Dendritic cell treated with granulocyte-macrophage colony-stimulating factor and Interleukin-4, amounts not matched to agents 40 ng/mL and 50 ng/mL, for 4 days (primary cell): Measurements from ENCODE around the gene LINC01488.

Source experiments
- H3K27ac Mint-ChIP-seq: one replicate; pipeline ENCODE4 v1.8.0; 2022; ENCODE audit warnings: mild to moderate bottlenecking, mixed read lengths
- H3K27me3 Mint-ChIP-seq: one replicate; pipeline ENCODE4 v1.8.0; 2022; ENCODE audit warnings: mild to moderate bottlenecking, mixed read lengths
- H3K36me3 Mint-ChIP-seq: one replicate; pipeline ENCODE4 v1.8.0; 2022; ENCODE audit warnings: low read depth, mixed read lengths
- H3K4me1 Mint-ChIP-seq: one replicate; pipeline ENCODE4 v1.8.0; 2022; ENCODE audit warnings: low read depth, mixed read lengths
- H3K4me3 Mint-ChIP-seq: one replicate; pipeline ENCODE4 v1.8.0; 2022; ENCODE audit warnings: mild to moderate bottlenecking, moderate library complexity, mixed read lengths
- H3K9me3 Mint-ChIP-seq: one replicate; pipeline ENCODE4 v1.8.0; 2022; ENCODE audit warnings: mixed read lengths
- intact Hi-C: fragments of 100-400 bp; cut with micrococcal nuclease; formaldehyde crosslinking; loops from one replicate; pipeline ENCODE4 v1.15.0; 2022

Gene LINC01488

GRCh38 chr11:69442012-69442806 lies 39.3 kb upstream of the LINC01488 start:
- intact Hi-C loops = loop anchor here (10.0 kb wide), 2 partner anchors 93 to 193 kb away; no protein-coding TSS in a partner anchor
- H3K27me3 Mint-ChIP-seq = peaks cover 66% of the 10 kb centered on the region
- H3K36me3 Mint-ChIP-seq = no peaks in the 10 kb centered on the region
- peak overlapping the region; percentile 87 for H3K27ac Mint-ChIP-seq
- H3K9me3 Mint-ChIP-seq = no peaks in the 10 kb centered on the region
- H3K4me1 Mint-ChIP-seq = peaks cover 53% of the 10 kb centered on the region
- H3K4me3 Mint-ChIP-seq = no peak overlapping the region

- intact Hi-C loops = loop anchor here (10.0 kb wide), 2 partner anchors 92 to 192 kb away; no protein-coding TSS in a partner anchor
- Mint-ChIP-seq H3K27me3 (peaks cover 68% of the 10 kb centered on the region), H3K4me3 (no peak overlapping the region)
These were observed 38.7 kb upstream of the LINC01488 start for GRCh38 chr11:69442807-69443137.

GRCh38 chr11:69443138-69443967 lies 38.1 kb upstream of the LINC01488 start:
- Mint-ChIP-seq H3K9me3 (no peaks in the 10 kb centered on the region), H3K4me1 (peaks cover 63% of the 10 kb centered on the region), H3K27me3 (peaks cover 68% of the 10 kb centered on the region), H3K27ac (peak overlapping the region; percentile 87), H3K36me3 (no peaks in the 10 kb centered on the region), H3K4me3 (peak overlapping the region; percentile 57)
- intact Hi-C loops = loop anchor here (10.0 kb wide), 2 partner anchors 91 to 191 kb away; no protein-coding TSS in a partner anchor

More at GRCh38 chr11:69442807-69443137, 38.7 kb upstream of the LINC01488 start:
- H3K4me1 Mint-ChIP-seq = peaks cover 57% of the 10 kb centered on the region
- H3K9me3 Mint-ChIP-seq = no peaks in the 10 kb centered on the region
- H3K36me3 Mint-ChIP-seq = no peaks in the 10 kb centered on the region
- peak overlapping the region; percentile 87 for H3K27ac Mint-ChIP-seq

GRCh38 chr11:69443968-69444364 lies 37.5 kb upstream of the LINC01488 start:
- peak overlapping the region; percentile 57 for H3K4me3 Mint-ChIP-seq
- H3K4me1 Mint-ChIP-seq = peaks cover 67% of the 10 kb centered on the region
- H3K9me3 Mint-ChIP-seq = no peaks in the 10 kb centered on the region
- H3K27me3 Mint-ChIP-seq = peaks cover 68% of the 10 kb centered on the region
- intact Hi-C loops = loop anchor here (2.0 to 10.0 kb wide), 3 partner anchors 91 to 191 kb away; no protein-coding TSS in a partner anchor
- H3K27ac Mint-ChIP-seq = peak overlapping the region; percentile 87
- H3K36me3 Mint-ChIP-seq = no peaks in the 10 kb centered on the region

GRCh38 chr11:69444381-69445130 lies 36.9 kb upstream of the LINC01488 start:
- Mint-ChIP-seq H3K4me1 (peaks cover 71% of the 10 kb centered on the region), H3K9me3 (no peaks in the 10 kb centered on the region), H3K4me3 (peak overlapping the region; percentile 57), H3K36me3 (no peaks in the 10 kb centered on the region), H3K27ac (peak overlapping the region; percentile 87), H3K27me3 (peaks cover 68% of the 10 kb centered on the region)
- intact Hi-C loops = loop anchor here (2.0 to 10.0 kb wide), 3 partner anchors 90 to 190 kb away; no protein-coding TSS in a partner anchor

GRCh38 chr11:69445131-69445470 lies 36.4 kb upstream of the LINC01488 start:
- Mint-ChIP-seq H3K27ac (peak overlapping the region; percentile 87), H3K36me3 (no peaks in the 10 kb centered on the region), H3K4me1 (peaks cover 76% of the 10 kb centered on the region), H3K9me3 (no peaks in the 10 kb centered on the region), H3K27me3 (peaks cover 67% of the 10 kb centered on the region), H3K4me3 (peak overlapping the region; percentile 36)
- intact Hi-C loops = loop anchor here (2.0 to 10.0 kb wide), 3 partner anchors 90 to 190 kb away; no protein-coding TSS in a partner anchor

GRCh38 chr11:69446108-69446507 lies 35.4 kb upstream of the LINC01488 start:
- no peaks in the 10 kb centered on the region for H3K9me3 Mint-ChIP-seq

GRCh38 chr11:69447786-69448185 lies 33.7 kb upstream of the LINC01488 start:
- intact Hi-C loops = loop anchor here (10.0 kb wide), 2 partner anchors 87 to 187 kb away; no protein-coding TSS in a partner anchor
- peaks cover 61% of the 10 kb centered on the region for H3K27me3 Mint-ChIP-seq
- H3K36me3 Mint-ChIP-seq = no peaks in the 10 kb centered on the region
- H3K27ac Mint-ChIP-seq = peak overlapping the region; percentile 27
- no peaks in the 10 kb centered on the region for H3K9me3 Mint-ChIP-seq
- no peak overlapping the region for H3K4me3 Mint-ChIP-seq
- H3K4me1 Mint-ChIP-seq = peaks cover 94% of the 10 kb centered on the region

More at GRCh38 chr11:69446108-69446507, 35.4 kb upstream of the LINC01488 start:
- intact Hi-C loops = loop anchor here (10.0 kb wide), 2 partner anchors 89 to 189 kb away; no protein-coding TSS in a partner anchor
- peak overlapping the region; percentile 87 for H3K27ac Mint-ChIP-seq
- peaks cover 68% of the 10 kb centered on the region for H3K27me3 Mint-ChIP-seq
- H3K4me1 Mint-ChIP-seq = peaks cover 86% of the 10 kb centered on the region
- no peak overlapping the region for H3K4me3 Mint-ChIP-seq
- H3K36me3 Mint-ChIP-seq = no peaks in the 10 kb centered on the region

GRCh38 chr11:69448471-69449284 lies 32.8 kb upstream of the LINC01488 start:
- Mint-ChIP-seq H3K27me3 (peaks cover 57% of the 10 kb centered on the region), H3K27ac (no peak overlapping the region), H3K36me3 (no peaks in the 10 kb centered on the region), H3K4me3 (no peak overlapping the region), H3K4me1 (peaks cover 92% of the 10 kb centered on the region), H3K9me3 (no peaks in the 10 kb centered on the region)
- intact Hi-C loops = loop anchor here (10.0 kb wide), 2 partner anchors 86 to 186 kb away; no protein-coding TSS in a partner anchor

- intact Hi-C loops = loop anchor here (10.0 kb wide), 2 partner anchors 85 to 185 kb away; no protein-coding TSS in a partner anchor
- H3K4me3 Mint-ChIP-seq = no peak overlapping the region
- no peaks in the 10 kb centered on the region for H3K36me3 Mint-ChIP-seq
- peaks cover 57% of the 10 kb centered on the region for H3K27me3 Mint-ChIP-seq
- H3K27ac Mint-ChIP-seq = no peak overlapping the region
- H3K9me3 Mint-ChIP-seq = no peaks in the 10 kb centered on the region
- H3K4me1 Mint-ChIP-seq = peaks cover 83% of the 10 kb centered on the region
These were observed 32.0 kb upstream of the LINC01488 start for GRCh38 chr11:69449320-69450063.

GRCh38 chr11:69450064-69450856 lies 31.2 kb upstream of the LINC01488 start:
- H3K27me3 Mint-ChIP-seq = peaks cover 56% of the 10 kb centered on the region
- no peak overlapping the region for H3K27ac Mint-ChIP-seq
- peaks cover 76% of the 10 kb centered on the region for H3K4me1 Mint-ChIP-seq
- H3K36me3 Mint-ChIP-seq = no peaks in the 10 kb centered on the region
- intact Hi-C loops = no loop called here
- H3K9me3 Mint-ChIP-seq = no peaks in the 10 kb centered on the region
- no peak overlapping the region for H3K4me3 Mint-ChIP-seq
